HepG2 (cell line): ENCODE results near the gene SPECC1L. TPM values are rescaled to one million over a fixed set of nuclear protein-coding genes. Genes with fewer than 3 reads are reported as not detected.

Experiments
- ATAC-seq: fragments of 200-7000 bp; cut with Tn5 transposase; 3 replicates; pipeline ENCODE4 v1.9.1; 2020; ENCODE audit warnings: mild to moderate bottlenecking, moderate library complexity
- BruUV-seq: library from RNA; stranded (reverse); fragments of 400-500 nt; replicated peaks from 2 replicates; lab custom pipeline; 2021; lab: Mats Ljungman, UMichigan
- CTCF ChIA-PET: fragments of 300-600 bp; formaldehyde crosslinking; extraction: SDS; loops from one replicate; lab custom pipeline; 2021; ENCODE audit warnings: low total read pairs, inconsistent platforms, low intra/inter-chr PET ratio; lab: Yijun Ruan, JAX
- POLR2A ChIA-PET: fragments of 350-600 bp; sonication (Branson Sonifier 250); formaldehyde crosslinking; loops from one replicate; lab custom pipeline; 2020; ENCODE audit warnings: antibody characterized with exemption, inconsistent platforms; lab: Yijun Ruan, JAX
- DNase-seq: peaks from one replicate; pipeline ENCODE4 v3.0.0-alpha.2; 2015; ENCODE audit warnings: low spot score
- FAIRE-seq: peaks from 3 replicates; lab custom pipeline; 2011; peaks lifted over from hg19 to GRCh38; lab: Jason Lieb, UNC
- H2AFZ ChIP-seq: one replicate; pipeline ENCODE4 v1.6.1; 2011; ENCODE audit warnings: low read length, inconsistent platforms
- H3K27ac ChIP-seq: fragments of 300-600 bp; 3 replicates; pipeline ENCODE4 v1.8.0; 2011; ENCODE audit warnings: mixed run types, mild to moderate bottlenecking, mixed read lengths, low read length, inconsistent platforms; ENCODE audit not compliant: insufficient read depth; ENCODE audit errors: extremely low read length
- H3K27me3 ChIP-seq, 2 experiments: fragments of 200-600 bp in 1 of 2; 2 replicates in 1 of 2; 3 replicates in 1 of 2; pipeline versions ENCODE4 v1.6.0 to v1.8.0; 2011; ENCODE audit warnings: low read length in 2 of 2, mild to moderate bottlenecking in 2 of 2, moderate library complexity in 2 of 2, inconsistent platforms in 1 of 2; ENCODE audit not compliant: insufficient read depth in 2 of 2, control insufficient read depth in 1 of 2
- H3K36me3 ChIP-seq, 2 experiments: fragments of 200-600 bp in 1 of 2; replicated peaks in 1 of 2; 2 replicates in 1 of 2; 3 replicates in 1 of 2; pipeline versions ENCODE4 v1.5.1 to v1.8.0; 2011; ENCODE audit warnings: low read length in 2 of 2, inconsistent platforms in 1 of 2; ENCODE audit not compliant: insufficient read depth in 2 of 2, control insufficient read depth in 1 of 2
- H3K4me1 ChIP-seq: 2 replicates; pipeline ENCODE4 v1.5.1; 2012; ENCODE audit warnings: low read length, inconsistent platforms; ENCODE audit not compliant: insufficient read depth
- H3K4me2 ChIP-seq: 2 replicates; pipeline ENCODE4 v1.6.0; 2011; ENCODE audit warnings: low read depth, low read length, inconsistent platforms
- H3K4me3 ChIP-seq, 3 experiments: fragments of 200-600 bp in 1 of 3; sonication (generic), shearing (Covaris generic) in 1 of 3; replicated peaks in 1 of 3; 2 replicates each; pipeline ENCODE4 v1.5.1; 2011 to 2016; ENCODE audit warnings: low read length in 3 of 3, inconsistent platforms in 2 of 3, low read depth in 2 of 3, mild to moderate bottlenecking in 2 of 3, control low read depth in 1 of 3, mixed read lengths in 1 of 3; ENCODE audit not compliant: insufficient read depth in 1 of 3
- H3K79me2 ChIP-seq: one replicate; pipeline ENCODE4 v1.6.1; 2011; ENCODE audit warnings: low read length, inconsistent platforms; ENCODE audit not compliant: insufficient read depth
- H3K9ac ChIP-seq: 2 replicates; pipeline ENCODE4 v1.6.0; 2011; ENCODE audit warnings: mild to moderate bottlenecking, low read depth, low read length, inconsistent platforms; ENCODE audit not compliant: insufficient read depth
- H3K9me3 ChIP-seq: 2 replicates; pipeline ENCODE4 v1.5.1; 2012; ENCODE audit warnings: mild to moderate bottlenecking, low read length
- H4K20me1 ChIP-seq: 2 replicates; pipeline ENCODE4 v1.6.0; 2011; ENCODE audit warnings: inconsistent platforms, mild to moderate bottlenecking, low read length, moderate library complexity; ENCODE audit not compliant: insufficient read depth
- EP300 ChIP-seq, 3 experiments: sonication (generic) in 1 of 3; formaldehyde crosslinking in 1 of 3; IDR thresholded peaks; 2 replicates each; pipeline versions ENCODE4 v1.5.1 to v1.6.1; 2011 to 2020; ENCODE audit warnings: low read depth in 2 of 3, low read length in 2 of 3, borderline replicate concordance in 1 of 3, improper control_type of control experiment in 1 of 3, mild to moderate bottlenecking in 1 of 3, missing genetic modification reagents in 1 of 3, moderate library complexity in 1 of 3
- FOSL2 ChIP-seq: sonication (generic); formaldehyde crosslinking; IDR thresholded peaks from 2 replicates; pipeline ENCODE4 v1.4.0; 2020; ENCODE audit warnings: missing genetic modification reagents
- MNT ChIP-seq: fragments of 450-650 bp; IDR thresholded peaks from 2 replicates; pipeline ENCODE4 v1.6.1; 2016
- NCOA2 ChIP-seq: sonication (generic); formaldehyde crosslinking; IDR thresholded peaks from 2 replicates; pipeline ENCODE4 v1.8.0; 2022; ENCODE audit warnings: inconsistent platforms
- NCOR1 ChIP-seq: fragments of 200-600 bp; sonication (generic); IDR thresholded peaks from 2 replicates; pipeline ENCODE4 v1.7.0; 2017; ENCODE audit warnings: antibody characterized with exemption, low read length, borderline replicate concordance
- PCBP2 ChIP-seq: fragments of 200-400 bp; formaldehyde crosslinking; optimal IDR thresholded peaks from 2 replicates; pipeline ENCODE3; 2018; ENCODE audit warnings: low read length, low read depth; ENCODE audit not compliant: poor library complexity, severe bottlenecking
- REL ChIP-seq: sonication (generic); formaldehyde crosslinking; conservative IDR thresholded peaks from 2 replicates; pipeline ENCODE4 v1.8.0; 2022; ENCODE audit warnings: mild to moderate bottlenecking, missing genetic modification reagents, moderate library complexity
- RXRB ChIP-seq: IDR thresholded peaks from 2 replicates; pipeline ENCODE4 v1.6.1; 2016; ENCODE audit warnings: borderline replicate concordance, missing genetic modification reagents, missing compliant biosample characterization
- SRSF1 ChIP-seq: fragments of 200-400 bp; formaldehyde crosslinking; optimal IDR thresholded peaks from 2 replicates; pipeline ENCODE3; 2017; ENCODE audit warnings: mild to moderate bottlenecking, low read depth, low read length, moderate library complexity
- ZNF232 ChIP-seq: sonication (generic); formaldehyde crosslinking; IDR thresholded peaks from 2 replicates; pipeline ENCODE4 v1.4.0; 2020; ENCODE audit warnings: missing genetic modification reagents, borderline replicate concordance
- ZNF724P ChIP-seq: sonication (generic); formaldehyde crosslinking; IDR thresholded peaks from 2 replicates; pipeline ENCODE4 v1.8.0; 2022; ENCODE audit warnings: missing genetic modification reagents, borderline replicate concordance
- WGBS: methylation state at CpG from one replicate; pipeline ENCODE4 v1.1.6; 2017; ENCODE audit warnings: low lambda C conversion rate; 5-methylcytosine and 5-hydroxymethylcytosine counted together
- in situ Hi-C: cut with HindIII; loops from 2 replicates; pipeline ENCODE4 v1.10.0; 2017; ENCODE audit warnings: low pct_unique_long_range_greater_than_20kb; ENCODE audit not compliant: extremely low pct_ligation_motif_present
- intact Hi-C: fragments of 100-400 bp; cut with micrococcal nuclease; formaldehyde crosslinking; loops from one replicate; pipeline ENCODE4 v1.10.0; 2022; ENCODE audit not compliant: unreplicated experiment
- polyA plus RNA-seq, 8 experiments: library from polyadenylated mRNA; depleted of rRNA in 3 of 8; stranded (reverse) in 7 of 8; unstranded in 1 of 8; fragments of >200 nt; fragmentation: Illumina TruSeq in 4 of 8; extraction: Trizol in 4 of 8; gene quantifications; 2 replicates each; pipeline versions ENCODE4 v1.2.1 to v1.2.3, GENCODE V29; 2011 to 2016; ENCODE audit warnings: low read depth in 4 of 8, missing spikeins in 1 of 8, mixed read lengths in 1 of 8; ENCODE audit not compliant: insufficient read depth in 1 of 8
- total RNA-seq, 5 experiments: library from RNA; depleted of rRNA; stranded (reverse); fragments of >200 nt; fragmentation: Illumina TruSeq; extraction: Trizol; gene quantifications; 2 replicates each; pipeline ENCODE4 v1.2.3, GENCODE V29; 2016; ENCODE audit warnings: low read depth in 1 of 5
- TF ChIP-seq, protein P1 (sequence below): IDR thresholded peaks from 2 replicates; pipeline ENCODE4 v1.6.1; 2016; ENCODE audit warnings: control low read depth
- TF ChIP-seq, protein P2 (sequence below): sonication (generic); formaldehyde crosslinking; IDR thresholded peaks from 2 replicates; pipeline ENCODE4 v1.5.1; 2020; ENCODE audit warnings: mild to moderate bottlenecking, missing genetic modification reagents, moderate library complexity

SPECC1L gene
- total and polyA plus RNA-seq, 2 of the 13 experiments (the other 11 are each of a cell fraction or from before 2014, with no cell fraction given), result 14.1 to 30.3 TPM

GRCh38 chr22:24444729-24445466 lies 174.3 kb downstream of the SPECC1L start (continued):
- TF ChIP-seq MNT, result no peak
- no peak for TF ChIP-seq REL
- no peak for TF ChIP-seq NCOR1
- peak in 1 of 2 experiments; percentile 75; a peak in 1 of 4 replicates for TF ChIP-seq EP300 (IDR thresholded peaks at IDR 0.05; ENCODE audit: low read depth in 2 of 2, low read length in 2 of 2)
- TF ChIP-seq EP300 (CRISPR knock-in tag; IDR thresholded peaks at IDR 0.05; ENCODE audit: borderline replicate concordance), result no peak
- peak; percentile 80 for TF ChIP-seq SRSF1
- TF ChIP-seq RXRB (CRISPR knock-in tag), result no peak
- TF ChIP-seq NCOA2 (CRISPR knock-in tag), result no peak

DNA sequence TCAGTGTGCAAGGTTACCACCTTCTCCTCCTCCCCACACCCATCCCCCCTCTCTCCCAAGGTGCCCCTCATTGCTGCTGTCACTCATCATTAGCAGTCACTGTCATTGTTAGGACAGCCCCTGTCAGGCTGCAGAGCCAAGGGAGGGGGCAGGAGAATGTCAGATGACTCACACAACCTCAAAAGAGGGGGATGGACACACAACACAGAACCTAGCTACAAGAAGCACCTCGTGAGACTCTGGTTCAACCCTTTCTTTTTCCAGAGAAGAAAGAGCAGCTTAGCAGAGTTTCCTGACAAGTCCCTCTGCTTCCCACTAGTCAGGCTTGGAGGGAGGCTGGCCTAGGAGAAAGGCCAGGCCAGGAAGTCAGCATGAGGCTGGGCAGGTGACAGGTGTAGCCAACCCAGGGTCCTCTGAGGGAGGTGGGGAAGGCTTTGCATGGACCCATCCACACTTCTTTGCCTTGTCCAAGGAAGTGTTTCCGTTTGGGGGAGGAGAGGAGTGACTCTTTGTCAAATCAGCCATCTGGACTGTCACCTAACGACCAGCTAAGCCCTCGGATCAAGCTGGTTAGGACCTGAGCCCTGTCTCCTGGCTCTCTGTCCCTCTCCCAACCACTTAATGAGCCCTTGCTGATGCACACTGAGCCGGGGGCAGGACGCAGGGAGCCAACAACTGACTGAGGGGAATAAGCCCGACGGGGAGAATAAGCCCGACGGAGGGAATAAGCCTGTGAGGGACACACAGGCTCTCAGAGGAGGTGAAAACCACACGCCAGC lies 175.0 kb downstream of the SPECC1L start:
- H3K9ac ChIP-seq, result no peak overlapping the region; the same call in 1 of the 2 replicates
- no TSS peak for BruUV-seq
- 63% methylated on average over 10 of the region's 11 CpGs for WGBS
- no peaks in the 10 kb centered on the region for H3K79me2 ChIP-seq
- H3K4me2 ChIP-seq, result peak overlapping the region; percentile 36
- H3K27me3 ChIP-seq, result peaks cover 0 to 3% of the 10 kb centered on the region in 2 experiments; a peak in 2 of 5 replicates
- no peak for FAIRE-seq
- intact Hi-C loops (no loop called here), in situ Hi-C loops (no loop called here)
- H3K4me3 ChIP-seq, result peak overlapping the region in 1 of 3 experiments; percentile 22; a peak in 1 of 6 replicates
- no peaks in the 10 kb centered on the region; a peak in 1 of 5 replicates for H3K36me3 ChIP-seq
- ChIA-PET CTCF (no interaction called here), POLR2A (interaction anchor here (2.2 kb wide), 1 partner anchor 61 kb away, joined by 8 read pairs; no protein-coding TSS in a partner anchor)
- no peak overlapping the region for H2AFZ ChIP-seq
- H3K4me1 ChIP-seq, result peaks cover 31% of the 10 kb centered on the region
- H3K27ac ChIP-seq, result no peak overlapping the region
- H4K20me1 ChIP-seq, result no peaks in the 10 kb centered on the region
- ATAC-seq, result peak; percentile 56
- peak; percentile 27 for DNase-seq
- H3K9me3 ChIP-seq, result no peaks in the 10 kb centered on the region
- TF ChIP-seq ZNF232, result no peak
- TF ChIP-seq, protein P1, sequence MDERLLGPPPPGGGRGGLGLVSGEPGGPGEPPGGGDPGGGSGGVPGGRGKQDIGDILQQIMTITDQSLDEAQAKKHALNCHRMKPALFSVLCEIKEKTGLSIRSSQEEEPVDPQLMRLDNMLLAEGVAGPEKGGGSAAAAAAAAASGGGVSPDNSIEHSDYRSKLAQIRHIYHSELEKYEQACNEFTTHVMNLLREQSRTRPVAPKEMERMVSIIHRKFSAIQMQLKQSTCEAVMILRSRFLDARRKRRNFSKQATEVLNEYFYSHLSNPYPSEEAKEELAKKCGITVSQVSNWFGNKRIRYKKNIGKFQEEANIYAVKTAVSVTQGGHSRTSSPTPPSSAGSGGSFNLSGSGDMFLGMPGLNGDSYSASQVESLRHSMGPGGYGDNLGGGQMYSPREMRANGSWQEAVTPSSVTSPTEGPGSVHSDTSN, result peak; percentile 74
- peak; percentile 84 for TF ChIP-seq FOSL2 (CRISPR knock-in tag)
- TF ChIP-seq, protein P2, sequence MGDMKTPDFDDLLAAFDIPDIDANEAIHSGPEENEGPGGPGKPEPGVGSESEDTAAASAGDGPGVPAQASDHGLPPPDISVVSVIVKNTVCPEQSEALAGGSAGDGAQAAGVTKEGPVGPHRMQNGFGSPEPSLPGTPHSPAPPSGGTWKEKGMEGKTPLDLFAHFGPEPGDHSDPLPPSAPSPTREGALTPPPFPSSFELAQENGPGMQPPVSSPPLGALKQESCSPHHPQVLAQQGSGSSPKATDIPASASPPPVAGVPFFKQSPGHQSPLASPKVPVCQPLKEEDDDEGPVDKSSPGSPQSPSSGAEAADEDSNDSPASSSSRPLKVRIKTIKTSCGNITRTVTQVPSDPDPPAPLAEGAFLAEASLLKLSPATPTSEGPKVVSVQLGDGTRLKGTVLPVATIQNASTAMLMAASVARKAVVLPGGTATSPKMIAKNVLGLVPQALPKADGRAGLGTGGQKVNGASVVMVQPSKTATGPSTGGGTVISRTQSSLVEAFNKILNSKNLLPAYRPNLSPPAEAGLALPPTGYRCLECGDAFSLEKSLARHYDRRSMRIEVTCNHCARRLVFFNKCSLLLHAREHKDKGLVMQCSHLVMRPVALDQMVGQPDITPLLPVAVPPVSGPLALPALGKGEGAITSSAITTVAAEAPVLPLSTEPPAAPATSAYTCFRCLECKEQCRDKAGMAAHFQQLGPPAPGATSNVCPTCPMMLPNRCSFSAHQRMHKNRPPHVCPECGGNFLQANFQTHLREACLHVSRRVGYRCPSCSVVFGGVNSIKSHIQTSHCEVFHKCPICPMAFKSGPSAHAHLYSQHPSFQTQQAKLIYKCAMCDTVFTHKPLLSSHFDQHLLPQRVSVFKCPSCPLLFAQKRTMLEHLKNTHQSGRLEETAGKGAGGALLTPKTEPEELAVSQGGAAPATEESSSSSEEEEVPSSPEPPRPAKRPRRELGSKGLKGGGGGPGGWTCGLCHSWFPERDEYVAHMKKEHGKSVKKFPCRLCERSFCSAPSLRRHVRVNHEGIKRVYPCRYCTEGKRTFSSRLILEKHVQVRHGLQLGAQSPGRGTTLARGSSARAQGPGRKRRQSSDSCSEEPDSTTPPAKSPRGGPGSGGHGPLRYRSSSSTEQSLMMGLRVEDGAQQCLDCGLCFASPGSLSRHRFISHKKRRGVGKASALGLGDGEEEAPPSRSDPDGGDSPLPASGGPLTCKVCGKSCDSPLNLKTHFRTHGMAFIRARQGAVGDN (CRISPR knock-in tag), result peak; percentile 28
- no peak for TF ChIP-seq PCBP2
- no peak for TF ChIP-seq ZNF724P (CRISPR knock-in tag)
